GM12878 (cell line): ENCODE results near the gene ASCC1. TPM values are rescaled to one million over a fixed set of nuclear protein-coding genes. Genes with fewer than 3 reads are reported as not detected.
A peak's percentile ranks its signal among the peaks of the same experiment; 100 is the strongest.

Source experiments
- CBFB ChIP-seq: IDR thresholded peaks from 2 replicates; pipeline ENCODE4 v1.6.1; 2016; ENCODE audit warnings: antibody characterized with exemption, low read depth
- ESRRA ChIP-seq: IDR thresholded peaks from 2 replicates; pipeline ENCODE4 v1.6.1; 2012; ENCODE audit warnings: mild to moderate bottlenecking, low read length, improper control_type of control experiment
- GATAD2B ChIP-seq: fragments of 450-650 bp; conservative IDR thresholded peaks from 2 replicates; pipeline ENCODE4 v1.6.1; 2017; ENCODE audit warnings: low read depth, mild to moderate bottlenecking, moderate library complexity
- MEF2A ChIP-seq: IDR thresholded peaks from 2 replicates; pipeline ENCODE4 v1.6.1; 2011; ENCODE audit warnings: low read depth, mild to moderate bottlenecking, low read length, moderate library complexity; ENCODE audit not compliant: insufficient read depth
- MEF2B ChIP-seq: fragments of 450-650 bp; IDR thresholded peaks from 2 replicates; pipeline ENCODE4 v1.6.1; 2018; ENCODE audit warnings: mild to moderate bottlenecking, moderate library complexity; ENCODE audit not compliant: partially characterized antibody, poor library complexity, severe bottlenecking
- MTA2 ChIP-seq: fragments of 450-650 bp; IDR thresholded peaks from 2 replicates; pipeline ENCODE4 v1.6.1; 2016; ENCODE audit warnings: low read depth, mild to moderate bottlenecking, moderate library complexity
- MTA3 ChIP-seq: IDR thresholded peaks from 2 replicates; pipeline ENCODE4 v1.6.1; 2012; ENCODE audit warnings: low read length, inconsistent platforms, borderline replicate concordance
- NFXL1 ChIP-seq: fragments of 450-650 bp; IDR thresholded peaks from 2 replicates; pipeline ENCODE4 v1.6.1; 2017; ENCODE audit warnings: antibody characterized with exemption, mild to moderate bottlenecking, borderline replicate concordance
- NR2F1 ChIP-seq: fragments of 450-650 bp; conservative IDR thresholded peaks from 2 replicates; pipeline ENCODE4 v1.6.1; 2017; ENCODE audit warnings: mild to moderate bottlenecking
- POLR2AphosphoS5 ChIP-seq: IDR thresholded peaks from 2 replicates; pipeline ENCODE4 v1.6.1; 2011; ENCODE audit warnings: mild to moderate bottlenecking, low read length, inconsistent platforms
- RCOR1 ChIP-seq: conservative IDR thresholded peaks from 2 replicates; pipeline ENCODE4 v1.6.1; 2012; ENCODE audit warnings: low read depth, low read length, improper control_type of control experiment
- SMARCA5 ChIP-seq: fragments of 450-650 bp; IDR thresholded peaks from 2 replicates; pipeline ENCODE4 v1.6.1; 2017; ENCODE audit warnings: mild to moderate bottlenecking
- TCF7 ChIP-seq: IDR thresholded peaks from 2 replicates; pipeline ENCODE4 v1.6.1; 2014; ENCODE audit warnings: antibody characterized with exemption, borderline replicate concordance
- YY1 ChIP-seq: IDR thresholded peaks from 2 replicates; pipeline ENCODE4 v1.6.1; 2011; ENCODE audit warnings: low read depth, mild to moderate bottlenecking, low read length
- polyA plus RNA-seq, 11 experiments: library from polyadenylated mRNA; depleted of rRNA in 4 of 11; unstranded in 6 of 11; stranded (reverse) in 5 of 11; fragments of >200 nt; fragmentation: Nextera tagmentation in 4 of 11; fragmentation: Illumina TruSeq in 1 of 11; extraction: Ambion mirVana in 4 of 11; extraction: Trizol in 1 of 11; gene quantifications; 1 replicate in 1 of 11; 2 replicates in 10 of 11; pipeline versions ENCODE4 v1.2.1 to v1.2.3, GENCODE V29; 2011 to 2016; ENCODE audit warnings: inconsistent platforms in 2 of 11, missing spikeins in 2 of 11, low read depth in 1 of 11
- total RNA-seq, 4 experiments: library from RNA; depleted of rRNA in 3 of 4; stranded (reverse); fragments of >200 nt in 3 of 4; fragmentation: Illumina TruSeq in 1 of 4; extraction: Trizol in 1 of 4; gene quantifications; 2 replicates each; pipeline versions ENCODE4 v1.2.1 to v1.2.3, GENCODE V29; 2013 to 2021
- TF ChIP-seq, protein P1 (sequence below): IDR thresholded peaks from 2 replicates; pipeline ENCODE4 v1.6.1; 2012; ENCODE audit warnings: low read length, inconsistent platforms
- TF ChIP-seq, protein P2 (sequence below): fragments of 450-650 bp; IDR thresholded peaks from 2 replicates; pipeline ENCODE4 v1.6.1; 2017; ENCODE audit warnings: mild to moderate bottlenecking, moderate library complexity
- TF ChIP-seq, protein P3 (sequence below): fragments of 450-650 bp; IDR thresholded peaks from 2 replicates; pipeline ENCODE4 v1.6.1; 2016; ENCODE audit warnings: mild to moderate bottlenecking, moderate library complexity, borderline replicate concordance

The ASCC1 gene
- total and polyA plus RNA-seq, 10 of the 15 experiments (the other 5 are each of a cell fraction or from before 2014, with no cell fraction given): 23.3 to 80.6 (median 42.8) TPM

DNA sequence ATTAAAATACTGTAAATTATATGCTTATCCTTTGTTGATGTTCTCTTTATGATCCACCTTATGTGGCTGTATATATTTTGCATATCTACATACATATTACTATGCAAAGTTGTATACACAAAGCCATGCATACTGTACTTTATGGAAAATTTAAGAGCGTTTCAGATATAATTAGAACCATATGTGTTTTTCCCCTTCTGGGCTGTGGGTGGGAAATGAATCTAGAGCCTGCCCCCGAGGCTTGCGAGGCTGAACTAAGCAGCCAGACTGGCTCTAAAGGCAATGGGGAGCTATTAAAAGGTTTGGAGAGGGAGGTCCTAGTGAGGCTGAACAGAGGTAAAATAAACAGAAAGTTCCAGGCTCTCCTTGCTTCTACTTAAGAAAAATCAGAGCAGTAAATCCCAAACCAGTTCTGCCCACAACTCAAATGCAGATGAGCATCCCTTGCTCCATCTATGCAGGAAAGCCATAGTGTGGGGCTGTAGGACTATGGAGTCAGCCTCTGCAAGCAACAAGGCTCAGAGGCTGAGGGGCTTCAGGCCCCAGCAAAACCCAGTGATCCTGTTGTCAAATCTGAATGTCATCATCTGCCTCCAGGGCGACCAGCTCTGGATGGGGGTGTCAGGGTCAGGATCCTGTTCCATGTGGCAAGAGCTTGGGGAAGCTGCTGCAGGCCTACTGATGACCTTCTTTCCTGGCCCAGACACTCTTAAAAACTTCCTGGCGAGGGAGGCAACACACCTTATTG, 43.6 kb upstream of the ASCC1 start (continued):
- 0 out of 2 replicates have a peak, but pooled peaks have one; percentile 15 for TF ChIP-seq SMARCA5
- TF ChIP-seq NR2F1: peak; percentile 32; the same call in 1 of the 2 replicates
- TF ChIP-seq, protein P1, sequence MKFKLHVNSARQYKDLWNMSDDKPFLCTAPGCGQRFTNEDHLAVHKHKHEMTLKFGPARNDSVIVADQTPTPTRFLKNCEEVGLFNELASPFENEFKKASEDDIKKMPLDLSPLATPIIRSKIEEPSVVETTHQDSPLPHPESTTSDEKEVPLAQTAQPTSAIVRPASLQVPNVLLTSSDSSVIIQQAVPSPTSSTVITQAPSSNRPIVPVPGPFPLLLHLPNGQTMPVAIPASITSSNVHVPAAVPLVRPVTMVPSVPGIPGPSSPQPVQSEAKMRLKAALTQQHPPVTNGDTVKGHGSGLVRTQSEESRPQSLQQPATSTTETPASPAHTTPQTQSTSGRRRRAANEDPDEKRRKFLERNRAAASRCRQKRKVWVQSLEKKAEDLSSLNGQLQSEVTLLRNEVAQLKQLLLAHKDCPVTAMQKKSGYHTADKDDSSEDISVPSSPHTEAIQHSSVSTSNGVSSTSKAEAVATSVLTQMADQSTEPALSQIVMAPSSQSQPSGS: 0 out of 2 replicates have a peak, but pooled peaks have one; percentile 32
- TF ChIP-seq POLR2AphosphoS5: 0 out of 2 replicates have a peak, but pooled peaks have one; percentile 12
- peak; percentile 79 for TF ChIP-seq MEF2A
- TF ChIP-seq, protein P2, sequence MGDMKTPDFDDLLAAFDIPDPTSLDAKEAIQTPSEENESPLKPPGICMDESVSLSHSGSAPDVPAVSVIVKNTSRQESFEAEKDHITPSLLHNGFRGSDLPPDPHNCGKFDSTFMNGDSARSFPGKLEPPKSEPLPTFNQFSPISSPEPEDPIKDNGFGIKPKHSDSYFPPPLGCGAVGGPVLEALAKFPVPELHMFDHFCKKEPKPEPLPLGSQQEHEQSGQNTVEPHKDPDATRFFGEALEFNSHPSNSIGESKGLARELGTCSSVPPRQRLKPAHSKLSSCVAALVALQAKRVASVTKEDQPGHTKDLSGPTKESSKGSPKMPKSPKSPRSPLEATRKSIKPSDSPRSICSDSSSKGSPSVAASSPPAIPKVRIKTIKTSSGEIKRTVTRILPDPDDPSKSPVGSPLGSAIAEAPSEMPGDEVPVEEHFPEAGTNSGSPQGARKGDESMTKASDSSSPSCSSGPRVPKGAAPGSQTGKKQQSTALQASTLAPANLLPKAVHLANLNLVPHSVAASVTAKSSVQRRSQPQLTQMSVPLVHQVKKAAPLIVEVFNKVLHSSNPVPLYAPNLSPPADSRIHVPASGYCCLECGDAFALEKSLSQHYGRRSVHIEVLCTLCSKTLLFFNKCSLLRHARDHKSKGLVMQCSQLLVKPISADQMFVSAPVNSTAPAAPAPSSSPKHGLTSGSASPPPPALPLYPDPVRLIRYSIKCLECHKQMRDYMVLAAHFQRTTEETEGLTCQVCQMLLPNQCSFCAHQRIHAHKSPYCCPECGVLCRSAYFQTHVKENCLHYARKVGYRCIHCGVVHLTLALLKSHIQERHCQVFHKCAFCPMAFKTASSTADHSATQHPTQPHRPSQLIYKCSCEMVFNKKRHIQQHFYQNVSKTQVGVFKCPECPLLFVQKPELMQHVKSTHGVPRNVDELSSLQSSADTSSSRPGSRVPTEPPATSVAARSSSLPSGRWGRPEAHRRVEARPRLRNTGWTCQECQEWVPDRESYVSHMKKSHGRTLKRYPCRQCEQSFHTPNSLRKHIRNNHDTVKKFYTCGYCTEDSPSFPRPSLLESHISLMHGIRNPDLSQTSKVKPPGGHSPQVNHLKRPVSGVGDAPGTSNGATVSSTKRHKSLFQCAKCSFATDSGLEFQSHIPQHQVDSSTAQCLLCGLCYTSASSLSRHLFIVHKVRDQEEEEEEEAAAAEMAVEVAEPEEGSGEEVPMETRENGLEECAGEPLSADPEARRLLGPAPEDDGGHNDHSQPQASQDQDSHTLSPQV: 0 out of 2 replicates have a peak, but pooled peaks have one; percentile 31
- TF ChIP-seq ESRRA: no peak
- TF ChIP-seq, protein P3, sequence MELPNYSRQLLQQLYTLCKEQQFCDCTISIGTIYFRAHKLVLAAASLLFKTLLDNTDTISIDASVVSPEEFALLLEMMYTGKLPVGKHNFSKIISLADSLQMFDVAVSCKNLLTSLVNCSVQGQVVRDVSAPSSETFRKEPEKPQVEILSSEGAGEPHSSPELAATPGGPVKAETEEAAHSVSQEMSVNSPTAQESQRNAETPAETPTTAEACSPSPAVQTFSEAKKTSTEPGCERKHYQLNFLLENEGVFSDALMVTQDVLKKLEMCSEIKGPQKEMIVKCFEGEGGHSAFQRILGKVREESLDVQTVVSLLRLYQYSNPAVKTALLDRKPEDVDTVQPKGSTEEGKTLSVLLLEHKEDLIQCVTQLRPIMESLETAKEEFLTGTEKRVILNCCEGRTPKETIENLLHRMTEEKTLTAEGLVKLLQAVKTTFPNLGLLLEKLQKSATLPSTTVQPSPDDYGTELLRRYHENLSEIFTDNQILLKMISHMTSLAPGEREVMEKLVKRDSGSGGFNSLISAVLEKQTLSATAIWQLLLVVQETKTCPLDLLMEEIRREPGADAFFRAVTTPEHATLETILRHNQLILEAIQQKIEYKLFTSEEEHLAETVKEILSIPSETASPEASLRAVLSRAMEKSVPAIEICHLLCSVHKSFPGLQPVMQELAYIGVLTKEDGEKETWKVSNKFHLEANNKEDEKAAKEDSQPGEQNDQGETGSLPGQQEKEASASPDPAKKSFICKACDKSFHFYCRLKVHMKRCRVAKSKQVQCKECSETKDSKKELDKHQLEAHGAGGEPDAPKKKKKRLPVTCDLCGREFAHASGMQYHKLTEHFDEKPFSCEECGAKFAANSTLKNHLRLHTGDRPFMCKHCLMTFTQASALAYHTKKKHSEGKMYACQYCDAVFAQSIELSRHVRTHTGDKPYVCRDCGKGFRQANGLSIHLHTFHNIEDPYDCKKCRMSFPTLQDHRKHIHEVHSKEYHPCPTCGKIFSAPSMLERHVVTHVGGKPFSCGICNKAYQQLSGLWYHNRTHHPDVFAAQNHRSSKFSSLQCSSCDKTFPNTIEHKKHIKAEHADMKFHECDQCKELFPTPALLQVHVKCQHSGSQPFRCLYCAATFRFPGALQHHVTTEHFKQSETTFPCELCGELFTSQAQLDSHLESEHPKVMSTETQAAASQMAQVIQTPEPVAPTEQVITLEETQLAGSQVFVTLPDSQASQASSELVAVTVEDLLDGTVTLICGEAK: no peak; the same call in 1 of the 2 replicates
- TF ChIP-seq NFXL1: no peak
- TF ChIP-seq YY1: no peak
- TF ChIP-seq MTA2: peak; percentile 62; the same call in 1 of the 2 replicates
- TF ChIP-seq CBFB: no peak
- no peak for TF ChIP-seq TCF7
- peak; percentile 41; the same call in 1 of the 2 replicates for TF ChIP-seq MTA3
- no peak for TF ChIP-seq GATAD2B
- TF ChIP-seq RCOR1: no peak
- TF ChIP-seq MEF2B: peak; percentile 74
